Measurements from ENCODE around the gene KLRC4.
"Not testable (repeated sequence)": the region's sequence is repeated elsewhere in the genome, so short reads cannot be mapped to it uniquely, and the experiment has no call there.

The KLRC4 gene

GRCh38 chr12:10393291-10393690, 16.3 kb downstream of the KLRC4 start:
- Histone ChIP-seq H3K4me1 (ENCODE audit: insufficient read depth, low read length) (no peaks in the 10 kb centered on the region), H3K9me3 (ENCODE audit: low read length) (no peaks in the 10 kb centered on the region), H3K27me3 (ENCODE audit: insufficient read depth, low read length) (no peaks in the 10 kb centered on the region), H3K4me3 (ENCODE audit: low read length) (no peak overlapping the region), H3K36me3 (ENCODE audit: insufficient read depth, low read length) (no peaks in the 10 kb centered on the region), H2AFZ (ENCODE audit: low read depth, low read length) (no peak overlapping the region)

- Histone ChIP-seq H3K4me3 (ENCODE audit: low read length) (no peak overlapping the region), H2AFZ (ENCODE audit: low read depth, low read length) (no peak overlapping the region), H3K4me1 (ENCODE audit: insufficient read depth, low read length) (no peaks in the 10 kb centered on the region), H3K27me3 (ENCODE audit: insufficient read depth, low read length) (no peaks in the 10 kb centered on the region), H3K9me3 (ENCODE audit: low read length) (no peaks in the 10 kb centered on the region), H3K36me3 (ENCODE audit: insufficient read depth, low read length) (no peaks in the 10 kb centered on the region)
These were observed 17.1 kb downstream of the KLRC4 start for GRCh38 chr12:10392394-10392930.

GRCh38 chr12:10390991-10391390, 18.6 kb downstream of the KLRC4 start:
- not testable (repeated sequence) for H2AFZ ChIP-seq (ENCODE audit: low read depth, low read length); H3K27me3 ChIP-seq (ENCODE audit: insufficient read depth, low read length); H3K9me3 ChIP-seq (ENCODE audit: low read length); H3K4me1 ChIP-seq (ENCODE audit: insufficient read depth, low read length); H3K36me3 ChIP-seq (ENCODE audit: insufficient read depth, low read length); H3K4me3 ChIP-seq (ENCODE audit: low read length)

DNA sequence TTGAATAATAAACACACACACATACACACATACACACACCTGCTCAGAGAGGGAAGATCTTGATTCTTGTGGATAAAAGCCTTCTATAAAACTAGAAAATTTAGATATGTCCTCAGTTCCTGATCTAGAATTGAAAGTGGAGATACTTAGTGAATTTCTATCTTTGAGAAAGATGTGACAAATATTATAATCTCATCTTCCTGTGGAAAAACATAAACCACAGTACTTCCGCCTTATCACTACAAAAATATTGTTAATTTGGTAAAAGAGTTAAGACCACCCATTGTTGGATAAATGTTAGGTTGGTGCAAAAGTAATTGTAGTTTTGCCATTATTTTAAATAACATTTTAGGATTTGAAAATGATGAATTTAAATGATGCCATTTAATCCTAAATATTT, 19.7 kb downstream of the KLRC4 start, which contains the start of gene KLRK1:
KLRK1 (minus strand) TSS at position 138 of the 400 bp plus-strand sequence. CDS start 1,231 bp downstream, outside the sequence.
- H3K4me1 ChIP-seq (ENCODE audit: insufficient read depth, low read length): no peaks in the 10 kb centered on the region
- H2AFZ ChIP-seq (ENCODE audit: low read depth, low read length): no peak within 1 kb of the TSS
- H3K9me3 ChIP-seq (ENCODE audit: low read length): no peaks in the 10 kb centered on the region
- no peaks in the 10 kb centered on the region for H3K36me3 ChIP-seq (ENCODE audit: insufficient read depth, low read length)
- no peaks in the 10 kb centered on the region for H3K27me3 ChIP-seq (ENCODE audit: insufficient read depth, low read length)
- H3K4me3 ChIP-seq (ENCODE audit: low read length): no peak within 1 kb of the TSS

DNA sequence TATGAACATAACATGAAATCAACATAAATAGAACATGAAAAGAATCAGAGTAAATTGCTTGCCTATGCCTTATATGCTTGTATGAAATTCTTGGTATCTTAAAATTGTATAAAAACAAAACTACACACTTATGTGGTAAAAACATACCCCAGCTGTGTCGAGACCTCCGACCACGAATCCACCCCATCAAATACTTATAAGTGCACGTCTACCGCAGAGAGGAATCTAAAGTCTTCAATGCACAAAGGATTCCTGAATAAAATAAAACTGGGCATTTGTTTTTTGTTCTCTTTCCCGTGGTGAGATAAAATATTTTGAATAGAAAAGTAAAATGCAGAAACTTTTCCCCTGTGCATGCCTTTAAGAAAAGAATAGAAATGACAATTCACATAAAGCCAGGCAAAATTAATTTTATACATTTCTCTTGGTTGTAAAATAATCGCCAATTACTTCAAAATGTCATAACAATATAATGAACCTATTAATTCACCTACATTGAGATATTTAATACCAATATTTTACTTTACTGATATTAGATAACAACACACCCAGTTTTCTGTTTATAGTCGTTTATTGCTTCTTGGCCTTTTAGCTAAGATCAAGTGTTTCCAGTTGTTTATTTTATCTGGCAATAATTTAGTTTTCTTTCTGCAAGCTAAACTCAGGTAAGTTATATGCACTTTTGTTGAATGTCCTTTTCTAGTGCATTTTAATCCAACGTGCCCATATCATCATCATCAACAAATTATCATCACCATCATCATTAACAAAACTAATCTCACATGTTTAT, 20.7 kb downstream of the KLRC4 start:
- no peak overlapping the region for H2AFZ ChIP-seq (ENCODE audit: low read depth, low read length)
- H3K4me3 ChIP-seq (ENCODE audit: low read length): no peak overlapping the region
- H3K36me3 ChIP-seq (ENCODE audit: insufficient read depth, low read length): no peaks in the 10 kb centered on the region
- H3K4me1 ChIP-seq (ENCODE audit: insufficient read depth, low read length): no peaks in the 10 kb centered on the region
- H3K9me3 ChIP-seq (ENCODE audit: low read length): no peaks in the 10 kb centered on the region
- H3K27me3 ChIP-seq (ENCODE audit: insufficient read depth, low read length): no peaks in the 10 kb centered on the region

DNA sequence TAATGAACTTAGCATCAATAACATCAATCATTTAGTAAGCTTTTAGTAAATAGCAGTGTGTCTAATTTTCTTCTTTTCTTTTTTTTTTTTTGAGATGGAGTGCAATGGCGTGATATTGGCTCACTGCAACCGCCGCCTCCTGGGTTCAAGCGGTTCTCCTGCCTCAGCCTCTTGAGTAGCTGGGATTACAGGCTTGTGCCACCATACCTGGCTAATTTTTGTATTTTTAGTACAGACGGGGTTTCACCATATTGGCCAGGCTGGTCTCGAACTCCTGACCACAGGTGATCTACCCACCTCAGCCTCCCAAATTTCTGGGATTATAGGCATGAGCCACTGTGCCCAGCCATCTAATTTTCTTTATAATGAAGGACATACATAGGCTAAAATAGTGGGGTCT, 22.1 kb downstream of the KLRC4 start:
- not testable (repeated sequence) for H3K27me3 ChIP-seq (ENCODE audit: insufficient read depth, low read length); H3K4me3 ChIP-seq (ENCODE audit: low read length); H3K9me3 ChIP-seq (ENCODE audit: low read length); H3K4me1 ChIP-seq (ENCODE audit: insufficient read depth, low read length); H3K36me3 ChIP-seq (ENCODE audit: insufficient read depth, low read length); H2AFZ ChIP-seq (ENCODE audit: low read depth, low read length)

DNA sequence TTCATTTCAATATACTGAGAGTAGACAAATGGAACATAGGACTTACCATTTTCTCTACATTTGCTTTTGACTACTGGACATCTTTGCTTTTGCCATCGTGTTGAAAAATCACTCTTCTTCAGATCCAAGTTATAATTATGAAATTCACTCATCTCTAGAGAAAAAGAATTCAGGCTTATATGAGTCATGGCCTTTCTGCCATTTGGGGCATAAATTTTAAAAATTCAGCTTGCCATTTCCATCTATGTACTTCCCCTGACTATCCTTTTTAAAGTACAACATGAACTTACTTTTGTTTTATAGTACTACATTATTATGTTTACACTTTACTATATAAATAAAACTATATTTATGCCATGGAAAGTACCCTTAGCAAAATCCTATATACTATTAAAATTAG, 22.7 kb downstream of the KLRC4 start:
- no peaks in the 10 kb centered on the region for H3K36me3 ChIP-seq (ENCODE audit: insufficient read depth, low read length)
- H2AFZ ChIP-seq (ENCODE audit: low read depth, low read length): no peak overlapping the region
- no peaks in the 10 kb centered on the region for H3K9me3 ChIP-seq (ENCODE audit: low read length)
- H3K4me3 ChIP-seq (ENCODE audit: low read length): no peak overlapping the region
- no peaks in the 10 kb centered on the region for H3K4me1 ChIP-seq (ENCODE audit: insufficient read depth, low read length)
- no peaks in the 10 kb centered on the region for H3K27me3 ChIP-seq (ENCODE audit: insufficient read depth, low read length)

- Histone ChIP-seq H2AFZ (ENCODE audit: low read depth, low read length) (no peak overlapping the region), H3K4me3 (ENCODE audit: low read length) (no peak overlapping the region), H3K9me3 (ENCODE audit: low read length) (no peaks in the 10 kb centered on the region), H3K36me3 (ENCODE audit: insufficient read depth, low read length) (no peaks in the 10 kb centered on the region), H3K27me3 (ENCODE audit: insufficient read depth, low read length) (no peaks in the 10 kb centered on the region), H3K4me1 (ENCODE audit: insufficient read depth, low read length) (no peaks in the 10 kb centered on the region)
These were observed 24.4 kb downstream of the KLRC4 start for GRCh38 chr12:10385166-10385613.

- no peaks in the 10 kb centered on the region for H3K36me3 ChIP-seq (ENCODE audit: insufficient read depth, low read length)
- H2AFZ ChIP-seq (ENCODE audit: low read depth, low read length): no peak overlapping the region
- no peaks in the 10 kb centered on the region for H3K4me1 ChIP-seq (ENCODE audit: insufficient read depth, low read length)
- H3K9me3 ChIP-seq (ENCODE audit: low read length): no peaks in the 10 kb centered on the region
- H3K4me3 ChIP-seq (ENCODE audit: low read length): no peak overlapping the region
- H3K27me3 ChIP-seq (ENCODE audit: insufficient read depth, low read length): no peaks in the 10 kb centered on the region
These were observed 25.4 kb downstream of the KLRC4 start for GRCh38 chr12:10384191-10384590.

GRCh38 chr12:10381928-10382628, 27.5 kb downstream of the KLRC4 start:
- Histone ChIP-seq H3K4me3 (ENCODE audit: low read length) (no peak overlapping the region), H3K4me1 (ENCODE audit: insufficient read depth, low read length) (no peaks in the 10 kb centered on the region), H2AFZ (ENCODE audit: low read depth, low read length) (no peak overlapping the region), H3K27me3 (ENCODE audit: insufficient read depth, low read length) (no peaks in the 10 kb centered on the region), H3K9me3 (ENCODE audit: low read length) (no peaks in the 10 kb centered on the region), H3K36me3 (ENCODE audit: insufficient read depth, low read length) (no peaks in the 10 kb centered on the region)

- not testable (repeated sequence) for H2AFZ ChIP-seq (ENCODE audit: low read depth, low read length); H3K4me3 ChIP-seq (ENCODE audit: low read length); H3K4me1 ChIP-seq (ENCODE audit: insufficient read depth, low read length); H3K27me3 ChIP-seq (ENCODE audit: insufficient read depth, low read length); H3K36me3 ChIP-seq (ENCODE audit: insufficient read depth, low read length); H3K9me3 ChIP-seq (ENCODE audit: low read length)
These were observed 30.8 kb downstream of the KLRC4 start for GRCh38 chr12:10378737-10379136.

DNA sequence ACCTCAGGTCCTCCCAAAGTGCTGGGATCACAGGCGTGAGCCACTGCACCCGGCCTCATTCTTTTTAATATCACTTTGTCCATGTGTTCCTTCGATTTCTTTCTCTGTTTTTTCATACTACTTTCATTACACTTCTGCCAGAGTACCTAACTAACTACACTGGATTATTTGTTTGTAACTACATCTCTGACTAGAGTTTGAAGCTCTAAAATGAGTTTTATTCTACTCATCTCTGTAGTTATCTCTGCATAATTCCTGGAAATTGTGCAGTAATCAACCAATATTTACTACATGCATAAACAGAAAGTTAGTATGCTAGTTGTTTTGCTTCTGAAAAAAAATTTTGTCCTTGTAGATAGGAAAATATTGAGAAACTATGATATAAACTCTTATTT, 34.9 kb downstream of the KLRC4 start:
- Histone ChIP-seq H3K4me3 (ENCODE audit: low read length) (no peak overlapping the region), H3K36me3 (ENCODE audit: insufficient read depth, low read length) (no peaks in the 10 kb centered on the region)

GRCh38 chr12:10372559-10372958, 37.0 kb downstream of the KLRC4 start:
- Histone ChIP-seq H3K4me1 (ENCODE audit: insufficient read depth, low read length) (peaks cover 1% of the 10 kb centered on the region), H3K36me3 (ENCODE audit: insufficient read depth, low read length) (no peaks in the 10 kb centered on the region)

More for the DNA sequence above, 34.9 kb downstream of the KLRC4 start:
- no peaks in the 10 kb centered on the region for H3K27me3 ChIP-seq (ENCODE audit: insufficient read depth, low read length)
- no peaks in the 10 kb centered on the region for H3K9me3 ChIP-seq (ENCODE audit: low read length)
- no peak overlapping the region for H2AFZ ChIP-seq (ENCODE audit: low read depth, low read length)
- H3K4me1 ChIP-seq (ENCODE audit: insufficient read depth, low read length): no peaks in the 10 kb centered on the region

More at GRCh38 chr12:10372559-10372958, 37.0 kb downstream of the KLRC4 start:
- Histone ChIP-seq H3K4me3 (ENCODE audit: low read length) (no peak overlapping the region), H2AFZ (ENCODE audit: low read depth, low read length) (no peak overlapping the region), H3K9me3 (ENCODE audit: low read length) (no peaks in the 10 kb centered on the region), H3K27me3 (ENCODE audit: insufficient read depth, low read length) (no peaks in the 10 kb centered on the region)
